Spleen (tissue), 11 donors: ENCODE results near the gene TMEM139. TPM values are rescaled to one million over a fixed set of nuclear protein-coding genes. Genes with fewer than 3 reads are reported as not detected.

Experiments used
- DNase-seq: peaks from one replicate; pipeline ENCODE4 v3.0.0-alpha.2; 2020
- H3K27ac ChIP-seq, 8 donors: fragments of 200-600 bp; sonication (generic) in 7 of 8; 1 replicate in 4 of 8; 2 replicates in 4 of 8; pipeline versions ENCODE4 v1.5.0 to v1.8.0; 2016 to 2021; ENCODE audit warnings: inconsistent platforms in 4 of 8, mild to moderate bottlenecking in 4 of 8, moderate library complexity in 1 of 8
- H3K27me3 ChIP-seq, 7 donors: fragments of 200-600 bp; sonication (generic) in 6 of 7; replicated peaks in 1 of 7; 1 replicate in 4 of 7; 2 replicates in 3 of 7; pipeline versions ENCODE4 v1.5.0 to v1.8.0; 2016 to 2021; ENCODE audit warnings: inconsistent platforms in 3 of 7, mild to moderate bottlenecking in 1 of 7
- H3K36me3 ChIP-seq, 6 donors: fragments of 200-600 bp; sonication (generic) in 5 of 6; 1 replicate in 4 of 6; 2 replicates in 2 of 6; pipeline versions ENCODE4 v1.5.0 to v1.8.0; 2016 to 2021; ENCODE audit warnings: inconsistent platforms in 2 of 6
- H3K4me1 ChIP-seq, 6 donors: fragments of 200-600 bp; sonication (generic) in 5 of 6; 1 replicate in 3 of 6; 2 replicates in 3 of 6; pipeline versions ENCODE4 v1.5.0 to v1.8.0; 2016 to 2021; ENCODE audit warnings: inconsistent platforms in 3 of 6
- H3K4me3 ChIP-seq, 8 donors: fragments of 200-600 bp; sonication (generic) in 7 of 8; 1 replicate in 4 of 8; 2 replicates in 4 of 8; pipeline versions ENCODE4 v1.5.0 to v1.8.0; 2016 to 2021; ENCODE audit warnings: inconsistent platforms in 4 of 8, mild to moderate bottlenecking in 4 of 8, moderate library complexity in 2 of 8
- H3K9me3 ChIP-seq, 8 donors: fragments of 200-600 bp; sonication (generic) in 7 of 8; 1 replicate in 4 of 8; 2 replicates in 4 of 8; pipeline versions ENCODE4 v1.5.0 to v1.8.0; 2016 to 2021; ENCODE audit warnings: inconsistent platforms in 4 of 8
- CTCF ChIP-seq, 11 experiments: fragments of 200-600 bp in 7 of 11; fragments of 450-650 bp in 4 of 11; sonication (generic) in 4 of 11; IDR thresholded peaks in 8 of 11; conservative IDR thresholded peaks in 3 of 11; 1 replicate in 7 of 11; 2 replicates in 4 of 11; pipeline versions ENCODE4 v1.4.0 to v1.8.0; 2016 to 2021; ENCODE audit warnings: antibody characterized with exemption in 11 of 11, inconsistent platforms in 4 of 11, mild to moderate bottlenecking in 1 of 11
- POLR2A ChIP-seq, 3 donors: fragments of 450-650 bp; IDR thresholded peaks; one replicate each; pipeline ENCODE4 v1.5.1; 2017; ENCODE audit warnings: antibody characterized with exemption in 3 of 3, mild to moderate bottlenecking in 1 of 3
- POLR2AphosphoS5 ChIP-seq, 3 donors: sonication (generic); formaldehyde crosslinking; IDR thresholded peaks; one replicate each; pipeline ENCODE4 v1.5.1; 2017; ENCODE audit warnings: antibody characterized with exemption in 3 of 3
- WGBS, 5 donors: extraction: QIAGEN DNeasy Blood & Tissue Kit in 3 of 5; methylation state at CpG; one replicate each; pipeline versions ENCODE4 v1.1.5 to v1.1.7; 2013 to 2018; 5-methylcytosine and 5-hydroxymethylcytosine counted together
- intact Hi-C: fragments of 100-400 bp; cut with DNase I; formaldehyde crosslinking; loops from one replicate; pipeline ENCODE4 v1.15.0; 2023; ENCODE audit warnings: low total_unique reads
- polyA plus RNA-seq, 3 donors: library from polyadenylated mRNA; stranded (reverse); fragments of 200-250 nt; gene quantifications; one replicate each; pipeline ENCODE4 v1.2.1, GENCODE V29; 2013
- total RNA-seq, 7 donors: library from RNA; depleted of rRNA in 3 of 7; stranded (reverse); fragments of >200 nt in 3 of 7; fragmentation: NEBNext Ultra II Directional in 4 of 7; extraction: Animal tissue kit (Norgen Biotek cat#: 25700) in 4 of 7; gene quantifications; one replicate each; pipeline versions ENCODE4 v1.1.0 to v1.2.1, GENCODE V29; 2016 to 2021
- donor health status: healthy with polysubstance abuse.
- donor health status: DM: no; HTN: no; CAD: no; lungs with moderate emphysema.
- donor health status: DM: no; HTN: no; CAD: no.
- donor health status: Bipolar disorder and iron deficiency.
- donor health status: healthy.
- donor health status: DM: no; HTN: no; CAD: no.
- donor health status: DM: yes; HTN: yes; CAD: no.

The TMEM139 gene
- total and polyA plus RNA-seq, 10 donors, result 0.52 to 2.3 (median 1.1) TPM

DNA sequence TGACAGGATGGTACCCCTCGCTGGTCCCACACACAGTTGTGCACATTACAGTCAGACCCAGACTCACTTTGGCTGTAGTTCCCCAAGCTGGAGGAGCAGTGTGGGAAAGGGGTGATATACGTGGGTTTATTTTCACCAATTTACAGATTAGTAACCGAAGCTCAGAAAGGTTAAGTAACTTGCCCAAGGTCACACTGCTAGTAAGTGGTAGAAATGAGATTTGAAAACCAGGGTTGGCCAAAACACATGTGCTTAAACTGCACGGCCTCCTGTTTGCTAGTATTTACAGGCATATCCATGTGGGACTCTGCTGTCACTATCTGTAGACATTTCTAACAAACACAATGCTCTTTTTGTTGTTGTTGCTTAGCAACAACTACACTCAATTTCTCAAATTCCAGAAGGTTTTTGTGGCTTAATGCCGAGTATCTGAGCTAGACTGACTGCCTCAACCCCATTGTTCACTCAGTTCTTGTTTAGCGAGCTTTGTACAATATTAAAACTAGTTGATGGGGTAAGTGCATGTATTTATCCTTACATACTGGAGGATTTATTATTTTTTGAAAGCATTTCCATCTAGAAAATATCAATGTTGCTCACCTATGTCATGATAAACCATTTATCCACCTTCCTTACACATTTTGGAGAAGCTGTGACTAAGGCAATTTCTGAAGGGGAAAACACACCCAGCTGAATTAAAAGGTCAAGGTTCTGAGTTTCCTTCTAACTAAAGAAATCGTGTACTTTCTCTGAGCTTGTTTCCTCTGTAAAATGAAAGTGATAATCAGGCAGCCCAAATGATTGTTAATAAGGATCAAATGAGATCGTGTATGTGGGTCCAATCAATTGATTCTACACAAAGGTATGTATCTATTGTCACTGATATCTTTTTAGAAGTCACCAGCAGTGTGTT, 5.3 kb upstream of the TMEM139 start:
- intact Hi-C loops, result no loop called here
- Histone ChIP-seq H3K9me3 (no peaks in the 10 kb centered on the region), H3K4me3 (peak overlapping the region in 2 of 8 donors; percentile 1 to 34), H3K4me1 (peaks cover 11 to 34% (median 22%) of the 10 kb centered on the region in 6 donors), H3K27ac (peak overlapping the region; percentile 36 to 76 (median 64)), H3K27me3 (no peaks in the 10 kb centered on the region), H3K36me3 (no peaks in the 10 kb centered on the region)
- 41 to 58% (median 50%) methylated on average over 8 of the region's 8 CpGs for WGBS, 5 donors
- TF ChIP-seq POLR2A (IDR thresholded peaks at IDR 0.05) (no peak), CTCF (IDR thresholded peaks at IDR 0.05 in 8 of 11, conservative IDR thresholded peaks at IDR 0.05 in 3 of 11) (no peak), POLR2AphosphoS5 (IDR thresholded peaks at IDR 0.05) (no peak)
- no peak for DNase-seq

DNA sequence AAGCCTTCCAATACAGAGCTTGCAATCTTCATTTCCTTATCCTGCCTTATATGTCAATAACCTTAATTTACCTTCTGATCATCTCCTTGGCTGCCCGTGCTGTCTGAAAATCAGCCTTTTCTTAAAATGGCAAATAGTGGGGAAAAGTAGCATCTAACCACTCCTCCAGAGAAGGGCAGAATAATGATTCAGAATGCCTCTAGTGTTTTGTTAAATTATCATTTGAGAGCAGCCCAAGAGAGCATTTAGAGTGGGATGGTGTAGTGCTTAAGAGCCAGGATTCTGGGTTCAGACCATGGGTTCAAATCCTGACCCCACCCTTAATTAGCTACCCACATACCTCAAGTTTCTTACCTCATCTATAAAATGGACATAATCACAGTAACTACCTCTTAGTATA, 4.6 kb upstream of the TMEM139 start:
- no peak for TF ChIP-seq POLR2AphosphoS5 (IDR thresholded peaks at IDR 0.05)
- TF ChIP-seq CTCF (IDR thresholded peaks at IDR 0.05 in 8 of 11, conservative IDR thresholded peaks at IDR 0.05 in 3 of 11), result no peak
- TF ChIP-seq POLR2A (IDR thresholded peaks at IDR 0.05), result no peak
- Histone ChIP-seq H3K9me3 (no peaks in the 10 kb centered on the region), H3K36me3 (no peaks in the 10 kb centered on the region), H3K4me1 (peaks cover 11 to 35% (median 22%) of the 10 kb centered on the region in 6 donors), H3K4me3 (peak overlapping the region in 2 of 8 donors; percentile 1 to 34), H3K27me3 (no peaks in the 10 kb centered on the region), H3K27ac (peak overlapping the region; percentile 36 to 76 (median 64))
- DNase-seq, result no peak
- WGBS, 5 donors, result 49 to 73% (median 54%) methylated on average over 1 of the region's 1 CpG
- intact Hi-C loops, result no loop called here

DNA sequence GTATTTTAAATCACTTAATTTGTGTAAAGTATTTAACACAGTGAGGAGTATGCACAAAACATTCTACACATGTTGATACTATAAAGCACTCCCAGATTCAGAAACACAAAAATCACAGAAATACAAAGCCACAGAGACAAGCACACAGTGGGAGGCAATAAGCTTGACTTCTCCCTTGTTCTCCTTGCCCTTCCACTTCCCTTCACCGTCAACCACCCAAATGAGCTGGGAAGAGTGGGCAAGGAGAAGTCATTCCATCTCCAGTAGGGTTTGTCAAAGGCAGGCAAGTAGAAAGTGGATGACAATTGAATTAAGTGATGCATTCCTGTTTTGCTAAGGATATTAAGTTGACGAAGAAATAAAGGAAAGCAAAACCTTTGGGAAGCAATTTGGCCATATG, 4.2 kb upstream of the TMEM139 start:
- H3K4me3 ChIP-seq, result no peak overlapping the region
- no peaks in the 10 kb centered on the region for H3K9me3 ChIP-seq
- intact Hi-C loops, result no loop called here
- H3K27me3 ChIP-seq, result no peaks in the 10 kb centered on the region
- 66 to 85% (median 76%) methylated on average over 2 of the region's 2 CpGs for whole genome bisulfite sequencing, 5 donors
- H3K27ac ChIP-seq, result peak overlapping the region in 5 of 8 donors; percentile 60 to 76 (median 71)
- H3K4me1 ChIP-seq, result peaks cover 11 to 35% (median 22%) of the 10 kb centered on the region in 6 donors
- no peak for DNase-seq
- TF ChIP-seq CTCF (IDR thresholded peaks at IDR 0.05 in 8 of 11, conservative IDR thresholded peaks at IDR 0.05 in 3 of 11) (no peak), POLR2A (IDR thresholded peaks at IDR 0.05) (no peak), POLR2AphosphoS5 (IDR thresholded peaks at IDR 0.05) (no peak)
- H3K36me3 ChIP-seq, result no peaks in the 10 kb centered on the region

- H3K4me3 ChIP-seq, result no peak overlapping the region
- H3K36me3 ChIP-seq, result no peaks in the 10 kb centered on the region
- H3K9me3 ChIP-seq, result no peaks in the 10 kb centered on the region
- TF ChIP-seq CTCF (IDR thresholded peaks at IDR 0.05 in 8 of 11, conservative IDR thresholded peaks at IDR 0.05 in 3 of 11) (no peak), POLR2AphosphoS5 (IDR thresholded peaks at IDR 0.05) (no peak), POLR2A (IDR thresholded peaks at IDR 0.05) (no peak)
- no peak overlapping the region for H3K27ac ChIP-seq
- intact Hi-C loops, result no loop called here
- no peaks in the 10 kb centered on the region for H3K27me3 ChIP-seq
- 90 to 99% (median 94%) methylated on average over 2 of the region's 2 CpGs for WGBS, 5 donors
- DNase-seq, result no peak
- H3K4me1 ChIP-seq, result peaks cover 11 to 35% (median 22%) of the 10 kb centered on the region in 6 donors
Observed at GRCh38 chr7:143281529-143281928, 3.2 kb upstream of the TMEM139 start.
